ENCODE data around the gene LPGAT1. TPM values are rescaled to one million over a fixed set of nuclear protein-coding genes. Genes with fewer than 3 reads are reported as not detected.
"Not testable (repeated sequence)": the region's sequence is repeated elsewhere in the genome, so short reads cannot be mapped to it uniquely, and the experiment has no call there.

The LPGAT1 gene
- total RNA-seq, 1 experiment from 2014 or later: 53.3 TPM

DNA sequence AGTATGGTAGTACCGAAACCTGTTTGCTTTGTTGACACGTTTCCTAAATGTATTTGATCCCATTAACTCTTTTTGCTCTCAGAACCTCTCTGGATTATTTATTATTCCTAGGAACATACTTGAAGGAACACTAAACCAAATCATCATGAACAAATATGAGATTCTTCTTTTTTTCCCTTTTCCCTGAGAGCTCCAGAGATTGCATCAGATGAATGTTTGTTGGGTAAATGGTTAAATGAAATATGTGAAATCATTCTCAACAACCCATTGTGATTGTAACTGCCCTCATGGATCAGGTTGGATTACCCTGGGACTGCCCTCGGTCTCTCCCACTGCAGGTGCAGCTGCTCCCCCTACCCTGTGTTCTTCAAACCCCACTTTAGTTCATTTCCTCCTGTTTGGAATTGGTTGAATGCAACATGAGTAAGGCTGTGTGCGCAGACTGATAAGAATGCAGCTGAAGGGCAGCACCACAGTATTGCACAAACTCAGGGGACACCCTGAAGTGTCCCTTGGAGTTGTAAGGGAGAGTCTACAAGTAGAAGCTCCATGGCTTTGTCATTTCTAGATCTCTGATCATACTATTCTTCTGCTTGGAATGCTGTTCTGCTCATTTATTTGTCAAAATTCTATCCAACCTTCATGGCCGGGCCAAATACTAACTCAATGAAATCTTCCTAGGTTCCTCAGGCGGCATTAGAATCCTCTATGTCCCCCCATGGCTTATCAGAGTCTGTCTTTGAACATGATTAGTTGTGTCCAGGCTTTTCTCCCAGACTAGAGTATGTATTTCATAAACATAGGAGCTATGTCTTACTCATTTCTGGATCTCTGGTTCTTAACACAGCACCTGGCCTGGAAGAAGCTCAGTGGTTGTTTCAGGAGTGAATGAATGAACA lies 108.0 kb downstream of the LPGAT1 start:
- H2AFZ ChIP-seq (ENCODE audit: low read length): no peak overlapping the region
- H3K4me2 ChIP-seq (ENCODE audit: low read depth, low read length, poor library complexity, severe bottlenecking): no peak overlapping the region
- H3K36me3 ChIP-seq (ENCODE audit: insufficient read depth, low read length): no peaks in the 10 kb centered on the region
- no peak overlapping the region for H3K9ac ChIP-seq (ENCODE audit: low read length)
- no peaks in the 10 kb centered on the region for H3K9me3 ChIP-seq (ENCODE audit: low read length)
- H3K4me1 ChIP-seq (ENCODE audit: low read length): no peaks in the 10 kb centered on the region
- H3K27ac ChIP-seq (ENCODE audit: low read length): no peak overlapping the region
- DNase-seq: no peak
- no peaks in the 10 kb centered on the region for H3K79me2 ChIP-seq (ENCODE audit: low read length)
- H4K20me1 ChIP-seq (ENCODE audit: insufficient read depth, low read depth, low read length): no peaks in the 10 kb centered on the region
- H3K4me3 ChIP-seq (ENCODE audit: low read length): no peak overlapping the region
- no peaks in the 10 kb centered on the region for H3K27me3 ChIP-seq (ENCODE audit: low read length)
- no peaks in the 10 kb centered on the region for H3K9me2 ChIP-seq (replicated peaks; ENCODE audit: insufficient read depth, low read length)

DNA sequence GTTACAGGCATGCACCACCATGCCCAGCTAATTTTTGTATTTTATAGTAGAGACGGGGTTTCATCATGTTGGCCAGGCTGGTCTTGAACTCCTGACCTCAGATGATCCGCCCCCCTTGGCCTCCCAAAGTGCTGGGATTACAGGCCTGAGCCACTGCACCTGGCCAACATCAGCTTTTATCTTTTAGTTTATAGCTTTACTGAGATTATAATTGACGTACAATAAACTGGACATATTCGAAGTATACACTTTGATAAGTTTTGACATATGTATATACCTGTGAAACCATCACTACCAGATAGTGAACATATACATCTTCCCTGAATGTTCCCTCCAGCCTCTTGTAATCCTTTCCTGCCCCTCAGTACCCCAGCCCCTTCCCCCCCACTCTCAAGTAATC lies 114.0 kb downstream of the LPGAT1 start:
- not testable (repeated sequence) for H3K79me2 ChIP-seq (ENCODE audit: low read length); DNase-seq; H3K9ac ChIP-seq (ENCODE audit: low read length); H3K9me3 ChIP-seq (ENCODE audit: low read length); H3K4me2 ChIP-seq (ENCODE audit: low read depth, low read length, poor library complexity, severe bottlenecking); H3K4me1 ChIP-seq (ENCODE audit: low read length); H3K4me3 ChIP-seq (ENCODE audit: low read length); H3K36me3 ChIP-seq (ENCODE audit: insufficient read depth, low read length); H3K27ac ChIP-seq (ENCODE audit: low read length); H2AFZ ChIP-seq (ENCODE audit: low read length); H4K20me1 ChIP-seq (ENCODE audit: insufficient read depth, low read depth, low read length); H3K27me3 ChIP-seq (ENCODE audit: low read length); H3K9me2 ChIP-seq (replicated peaks; ENCODE audit: insufficient read depth, low read length)

DNA sequence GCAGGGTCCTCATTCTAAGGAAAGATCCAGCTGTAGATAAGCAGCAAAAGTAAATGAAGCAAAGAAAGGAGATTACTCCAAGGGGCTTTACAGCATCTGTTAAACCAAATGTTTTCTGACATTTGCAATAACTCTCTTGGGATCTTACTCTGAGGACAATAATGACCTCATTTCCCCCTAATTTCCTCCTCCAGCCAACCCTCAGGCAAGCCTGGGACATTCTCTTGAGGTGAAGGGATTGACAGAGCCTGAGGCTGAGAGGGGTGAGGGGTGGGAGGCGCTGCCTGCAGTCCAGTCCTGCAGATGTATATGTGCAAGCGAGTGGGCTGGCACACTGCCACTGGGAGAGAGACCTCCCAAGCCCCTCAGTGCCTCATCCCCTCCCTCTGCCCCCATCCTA lies 114.6 kb downstream of the LPGAT1 start:
- H3K9ac ChIP-seq (ENCODE audit: low read length): no peak overlapping the region
- H4K20me1 ChIP-seq (ENCODE audit: insufficient read depth, low read depth, low read length): no peaks in the 10 kb centered on the region
- no peaks in the 10 kb centered on the region for H3K36me3 ChIP-seq (ENCODE audit: insufficient read depth, low read length)
- DNase-seq: no peak
- H3K9me2 ChIP-seq (replicated peaks; ENCODE audit: insufficient read depth, low read length): no peaks in the 10 kb centered on the region
- no peak overlapping the region for H3K4me2 ChIP-seq (ENCODE audit: low read depth, low read length, poor library complexity, severe bottlenecking)
- H3K4me3 ChIP-seq (ENCODE audit: low read length): no peak overlapping the region
- no peak overlapping the region for H2AFZ ChIP-seq (ENCODE audit: low read length)
- H3K27ac ChIP-seq (ENCODE audit: low read length): no peak overlapping the region
- H3K79me2 ChIP-seq (ENCODE audit: low read length): no peaks in the 10 kb centered on the region
- H3K4me1 ChIP-seq (ENCODE audit: low read length): peaks cover 5% of the 10 kb centered on the region
- H3K9me3 ChIP-seq (ENCODE audit: low read length): no peaks in the 10 kb centered on the region
- H3K27me3 ChIP-seq (ENCODE audit: low read length): no peaks in the 10 kb centered on the region

DNA sequence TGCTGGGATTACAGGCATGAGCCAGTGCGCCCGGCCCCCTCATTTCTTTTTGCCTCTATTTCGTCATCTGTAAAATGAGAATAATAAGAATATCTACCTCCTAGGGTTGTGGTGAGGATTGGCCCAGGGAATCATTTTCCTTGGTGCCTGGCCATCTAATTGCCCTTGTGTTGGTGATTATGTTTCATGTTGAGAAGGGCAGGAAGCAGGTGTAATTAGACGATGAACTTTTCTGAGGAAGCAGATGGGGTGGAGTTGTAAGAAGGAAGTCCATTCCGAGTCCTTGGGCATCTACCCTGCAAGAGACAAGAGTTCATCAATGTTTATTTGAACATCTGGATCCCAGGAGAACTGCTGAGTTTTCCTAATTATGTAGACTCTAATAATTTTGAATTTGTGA lies 116.4 kb downstream of the LPGAT1 start:
- Histone ChIP-seq H2AFZ (ENCODE audit: low read length) (no peak overlapping the region), H3K79me2 (ENCODE audit: low read length) (no peaks in the 10 kb centered on the region), H3K9ac (ENCODE audit: low read length) (no peak overlapping the region), H3K4me1 (ENCODE audit: low read length) (peaks cover 5% of the 10 kb centered on the region), H4K20me1 (ENCODE audit: insufficient read depth, low read depth, low read length) (no peaks in the 10 kb centered on the region), H3K4me3 (ENCODE audit: low read length) (no peak overlapping the region), H3K27ac (ENCODE audit: low read length) (no peak overlapping the region), H3K27me3 (ENCODE audit: low read length) (no peaks in the 10 kb centered on the region), H3K4me2 (ENCODE audit: low read depth, low read length, poor library complexity, severe bottlenecking) (no peak overlapping the region), H3K36me3 (ENCODE audit: insufficient read depth, low read length) (no peaks in the 10 kb centered on the region), H3K9me2 (replicated peaks; ENCODE audit: insufficient read depth, low read length) (no peaks in the 10 kb centered on the region), H3K9me3 (ENCODE audit: low read length) (no peaks in the 10 kb centered on the region)
- no peak for DNase-seq

DNA sequence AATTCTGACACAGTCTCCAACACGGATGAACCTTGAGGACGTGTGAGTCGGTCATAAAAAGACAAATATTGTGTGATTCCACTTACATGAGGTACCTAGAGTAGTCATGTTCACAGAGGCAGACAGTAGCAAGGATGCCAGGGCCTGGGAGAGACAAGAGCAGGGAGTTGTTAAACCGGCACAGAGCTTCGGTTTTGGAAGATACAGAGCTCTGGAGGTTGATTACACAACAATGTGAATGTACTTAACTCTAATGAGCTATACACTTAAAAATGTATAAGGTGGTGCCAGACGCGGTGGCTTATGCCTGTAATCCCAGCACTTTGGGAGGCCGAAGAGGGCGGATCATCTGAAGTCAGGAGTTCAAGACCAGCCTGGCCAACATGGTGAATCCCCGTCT lies 117.3 kb downstream of the LPGAT1 start:
- Histone ChIP-seq H4K20me1 (ENCODE audit: insufficient read depth, low read depth, low read length) (no peaks in the 10 kb centered on the region), H3K9me2 (replicated peaks; ENCODE audit: insufficient read depth, low read length) (no peaks in the 10 kb centered on the region), H3K9ac (ENCODE audit: low read length) (no peak overlapping the region), H3K27ac (ENCODE audit: low read length) (no peak overlapping the region), H3K4me1 (ENCODE audit: low read length) (peaks cover 5% of the 10 kb centered on the region), H3K36me3 (ENCODE audit: insufficient read depth, low read length) (no peaks in the 10 kb centered on the region), H3K27me3 (ENCODE audit: low read length) (no peaks in the 10 kb centered on the region), H3K79me2 (ENCODE audit: low read length) (no peaks in the 10 kb centered on the region), H3K9me3 (ENCODE audit: low read length) (no peaks in the 10 kb centered on the region), H3K4me3 (ENCODE audit: low read length) (no peak overlapping the region), H3K4me2 (ENCODE audit: low read depth, low read length, poor library complexity, severe bottlenecking) (no peak overlapping the region), H2AFZ (ENCODE audit: low read length) (no peak overlapping the region)
- no peak for DNase-seq

DNA sequence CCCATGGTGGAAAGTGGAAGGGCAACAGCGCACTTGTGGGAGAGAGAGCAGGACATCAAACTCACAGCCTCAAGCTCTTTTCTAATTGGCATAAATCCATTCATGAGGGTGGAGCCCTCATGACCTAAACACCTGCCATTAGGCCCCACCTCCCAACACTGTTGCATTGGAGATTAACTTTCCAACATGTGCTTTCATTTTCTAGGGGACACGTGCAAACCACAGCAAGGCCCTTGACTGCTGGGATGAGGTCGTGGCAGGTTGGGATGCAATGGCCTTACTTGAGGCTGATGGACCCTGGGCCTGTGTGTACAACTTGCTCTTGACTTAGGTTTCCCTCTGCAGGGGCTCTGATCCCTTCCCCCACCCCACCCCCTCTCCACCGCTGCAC lies 119.3 kb downstream of the LPGAT1 start:
- Histone ChIP-seq H3K9ac (ENCODE audit: low read length) (no peak overlapping the region), H3K27me3 (ENCODE audit: low read length) (no peaks in the 10 kb centered on the region), H3K9me2 (replicated peaks; ENCODE audit: insufficient read depth, low read length) (no peaks in the 10 kb centered on the region), H3K4me2 (ENCODE audit: low read depth, low read length, poor library complexity, severe bottlenecking) (no peak overlapping the region), H3K4me1 (ENCODE audit: low read length) (peaks cover 5% of the 10 kb centered on the region), H3K79me2 (ENCODE audit: low read length) (no peaks in the 10 kb centered on the region), H2AFZ (ENCODE audit: low read length) (no peak overlapping the region), H3K9me3 (ENCODE audit: low read length) (no peaks in the 10 kb centered on the region), H3K36me3 (ENCODE audit: insufficient read depth, low read length) (no peaks in the 10 kb centered on the region), H3K4me3 (ENCODE audit: low read length) (no peak overlapping the region), H3K27ac (ENCODE audit: low read length) (no peak overlapping the region), H4K20me1 (ENCODE audit: insufficient read depth, low read depth, low read length) (no peaks in the 10 kb centered on the region)
- DNase-seq: no peak

DNA sequence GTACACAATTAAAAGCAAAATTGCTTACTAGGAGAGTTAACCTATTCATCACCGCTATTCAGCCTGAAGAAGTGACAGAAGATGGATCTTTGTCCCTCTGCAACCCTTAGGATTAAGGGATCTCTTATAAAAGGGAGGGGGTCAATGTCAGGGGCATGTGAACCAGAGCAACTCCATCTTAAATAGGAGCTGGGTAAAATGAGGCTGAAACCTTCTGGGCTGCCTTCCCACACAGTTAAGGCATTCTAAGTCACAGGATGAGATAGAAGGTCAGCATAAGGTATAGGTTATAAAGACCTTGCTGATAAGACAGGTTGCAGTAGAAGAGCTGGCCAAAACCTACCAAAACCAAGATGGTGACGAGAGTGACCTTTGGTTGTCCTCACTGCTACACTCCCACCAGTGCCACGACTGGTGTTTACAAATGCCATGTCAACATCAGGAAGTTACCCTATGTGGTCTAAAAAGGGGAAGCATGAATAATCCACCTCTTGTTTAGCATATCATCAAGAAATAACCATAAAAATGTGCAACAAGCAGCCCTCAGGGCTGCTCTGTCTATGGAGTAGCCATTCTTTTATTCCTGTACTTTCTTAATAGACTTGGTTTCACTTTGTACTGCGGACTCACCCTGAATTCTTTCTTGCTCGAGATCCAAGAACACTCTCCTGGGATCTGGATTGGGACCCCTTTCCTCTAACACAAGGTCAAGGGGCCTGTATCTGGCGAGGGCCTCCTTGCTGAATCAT lies 119.8 kb downstream of the LPGAT1 start:
- H4K20me1 ChIP-seq (ENCODE audit: insufficient read depth, low read depth, low read length): no peaks in the 10 kb centered on the region
- no peak overlapping the region for H3K4me2 ChIP-seq (ENCODE audit: low read depth, low read length, poor library complexity, severe bottlenecking)
- H3K79me2 ChIP-seq (ENCODE audit: low read length): no peaks in the 10 kb centered on the region
- H3K27me3 ChIP-seq (ENCODE audit: low read length): no peaks in the 10 kb centered on the region
- no peak overlapping the region for H3K27ac ChIP-seq (ENCODE audit: low read length)
- peaks cover 6% of the 10 kb centered on the region for H3K4me1 ChIP-seq (ENCODE audit: low read length)
- H3K4me3 ChIP-seq (ENCODE audit: low read length): no peak overlapping the region
- H3K9me3 ChIP-seq (ENCODE audit: low read length): no peaks in the 10 kb centered on the region
- H3K9ac ChIP-seq (ENCODE audit: low read length): no peak overlapping the region
- no peaks in the 10 kb centered on the region for H3K9me2 ChIP-seq (replicated peaks; ENCODE audit: insufficient read depth, low read length)
- H2AFZ ChIP-seq (ENCODE audit: low read length): no peak overlapping the region
- H3K36me3 ChIP-seq (ENCODE audit: insufficient read depth, low read length): no peaks in the 10 kb centered on the region
- DNase-seq: no peak

DNA sequence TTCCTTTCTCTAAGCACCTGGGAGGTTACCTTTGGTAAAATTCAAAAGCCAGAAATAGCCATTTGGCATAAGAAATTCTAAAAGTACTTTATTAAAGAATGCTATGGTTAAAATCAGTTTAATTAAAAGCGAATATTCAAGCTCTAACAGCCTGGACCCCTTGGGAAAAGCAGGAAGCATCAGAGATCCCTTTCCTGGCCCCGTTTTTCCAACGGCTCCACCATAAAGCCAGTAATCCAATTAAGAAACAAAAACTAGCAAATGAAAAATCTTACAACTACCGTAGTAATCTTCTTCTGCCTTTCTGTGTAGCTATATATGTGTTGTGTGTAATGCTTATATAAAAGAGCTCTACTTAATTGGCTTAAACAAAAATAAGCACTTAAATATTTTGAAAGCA lies 121.6 kb downstream of the LPGAT1 start:
- Histone ChIP-seq H3K27me3 (ENCODE audit: low read length) (no peaks in the 10 kb centered on the region), H3K79me2 (ENCODE audit: low read length) (no peaks in the 10 kb centered on the region), H3K36me3 (ENCODE audit: insufficient read depth, low read length) (no peaks in the 10 kb centered on the region), H3K9me3 (ENCODE audit: low read length) (no peaks in the 10 kb centered on the region), H3K9ac (ENCODE audit: low read length) (no peak overlapping the region), H3K4me1 (ENCODE audit: low read length) (peaks cover 12% of the 10 kb centered on the region), H4K20me1 (ENCODE audit: insufficient read depth, low read depth, low read length) (peaks cover 2% of the 10 kb centered on the region; the same call in 1 of the 2 replicates), H2AFZ (ENCODE audit: low read length) (no peak overlapping the region), H3K4me2 (ENCODE audit: low read depth, low read length, poor library complexity, severe bottlenecking) (no peak overlapping the region), H3K27ac (ENCODE audit: low read length) (no peak overlapping the region), H3K9me2 (replicated peaks; ENCODE audit: insufficient read depth, low read length) (no peaks in the 10 kb centered on the region), H3K4me3 (ENCODE audit: low read length) (no peak overlapping the region)
- DNase-seq: no peak

Data from Karpas-422 (cell line).